GM18505 (cell line): ENCODE measurements around the gene ARRDC4.
"Not testable (repeated sequence)": the region's sequence is repeated elsewhere in the genome, so short reads cannot be mapped to it uniquely, and the experiment has no call there.

Experiments
- ATAC-seq: cut with Tn5 transposase; IDR thresholded peaks from one replicate; pipeline ENCODE4 v1.9.1; 2021; ENCODE audit not compliant: unreplicated experiment
- POLR2A ChIP-seq: IDR thresholded peaks from 4 replicates; pipeline ENCODE4 v1.6.1; 2011; ENCODE audit warnings: borderline replicate concordance; ENCODE audit not compliant: insufficient read depth, insufficient read length; ENCODE audit errors: extremely low read depth

The ARRDC4 gene

DNA sequence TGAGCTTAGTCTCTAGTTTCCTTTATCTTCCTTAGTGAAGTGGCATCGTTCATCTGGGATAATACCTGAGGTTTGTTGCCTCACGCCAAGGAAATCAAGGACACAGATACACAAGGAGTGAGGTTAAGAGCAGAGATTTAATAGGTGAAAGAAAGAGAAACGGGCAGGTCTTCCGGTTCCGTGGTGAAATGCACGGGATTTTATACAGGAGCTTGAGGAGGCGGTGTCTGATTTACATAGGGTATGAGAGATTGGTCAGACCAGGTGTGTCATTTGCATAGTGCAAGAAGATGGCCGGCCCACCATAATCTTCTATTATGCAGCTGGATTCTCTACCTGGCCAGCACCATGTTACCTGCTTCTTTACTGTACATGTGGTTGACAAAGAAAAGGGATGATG lies 17.2 kb downstream of the ARRDC4 start:
- no peak for TF ChIP-seq POLR2A
- ATAC-seq: no peak

DNA sequence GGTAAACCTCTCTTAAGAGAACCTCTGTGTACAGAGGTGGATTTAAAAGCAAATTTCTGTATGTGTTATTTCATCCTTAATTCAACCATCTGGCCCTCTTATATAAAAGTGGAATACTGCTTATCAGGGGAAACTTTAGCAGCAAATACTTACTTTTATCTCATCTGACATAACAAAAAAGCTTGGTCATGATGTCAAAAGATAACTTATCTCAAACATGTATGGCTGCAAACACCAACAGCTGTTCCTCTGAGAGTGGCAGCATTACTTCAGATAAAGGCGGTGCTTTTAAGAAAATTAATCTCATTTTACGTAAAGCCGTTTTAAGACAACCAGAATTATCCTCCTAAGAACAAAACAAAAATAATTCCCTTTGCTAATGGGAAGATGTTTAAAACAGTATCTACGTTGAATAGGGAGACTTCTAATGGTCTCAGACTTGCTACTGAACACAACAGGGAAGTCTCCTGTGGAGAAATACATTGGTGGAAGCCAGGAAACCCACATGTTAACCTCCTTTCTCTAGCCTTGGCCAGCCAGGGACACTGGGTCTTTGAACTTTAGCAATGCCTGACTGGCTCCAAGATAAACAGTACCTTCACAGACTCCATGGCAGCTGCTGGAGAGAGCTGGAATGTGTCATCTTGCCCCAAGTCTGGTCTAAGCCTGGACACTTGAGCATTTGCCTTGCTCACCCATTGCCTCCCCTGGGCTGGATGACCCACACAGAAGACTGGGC lies 18.1 kb downstream of the ARRDC4 start:
- ATAC-seq: no peak
- no peak for TF ChIP-seq POLR2A

DNA sequence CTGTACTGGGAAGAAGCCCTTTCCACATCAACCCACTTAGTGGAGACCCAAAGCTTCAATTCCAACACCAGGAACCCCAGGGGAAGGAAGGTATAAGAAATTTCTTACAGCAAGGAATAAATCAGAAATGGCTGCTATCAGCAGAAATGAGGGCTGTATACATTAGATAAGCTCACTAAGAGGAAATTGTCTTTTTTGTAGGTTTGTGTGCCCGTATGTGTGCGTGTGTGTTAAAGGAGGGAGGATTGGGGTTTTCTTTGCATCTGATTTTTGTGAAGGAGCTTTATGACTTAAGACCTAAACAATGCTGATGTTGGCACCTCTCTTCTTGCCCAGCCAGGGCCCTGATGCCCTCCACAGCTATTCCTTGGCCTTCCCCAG lies 18.6 kb downstream of the ARRDC4 start:
- no peak for TF ChIP-seq POLR2A
- no peak for ATAC-seq

DNA sequence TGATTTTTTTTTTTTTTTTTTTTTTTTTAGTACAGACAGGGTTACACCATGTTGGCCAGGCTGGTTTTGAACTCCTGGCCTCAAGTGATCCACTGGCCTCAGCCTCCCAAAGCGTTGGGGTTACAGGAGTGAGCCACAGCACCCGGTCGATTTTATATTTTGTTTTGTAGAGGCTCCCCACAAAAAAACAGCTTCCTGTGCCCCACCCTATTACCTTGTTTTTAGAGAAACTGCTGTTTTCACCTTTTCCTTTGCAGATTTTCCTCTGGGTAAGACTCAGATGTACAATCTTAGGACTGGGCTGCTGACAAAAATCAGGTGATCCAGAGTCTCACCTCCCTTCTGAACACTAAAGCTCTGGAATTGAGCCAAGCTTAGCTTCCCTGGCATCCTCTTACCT lies 20.6 kb downstream of the ARRDC4 start:
- no peak for TF ChIP-seq POLR2A
- no peak for ATAC-seq

GRCh38 chr15:97981758-97982157 lies 21.3 kb downstream of the ARRDC4 start:
- no peak for ATAC-seq
- no peak for TF ChIP-seq POLR2A

DNA sequence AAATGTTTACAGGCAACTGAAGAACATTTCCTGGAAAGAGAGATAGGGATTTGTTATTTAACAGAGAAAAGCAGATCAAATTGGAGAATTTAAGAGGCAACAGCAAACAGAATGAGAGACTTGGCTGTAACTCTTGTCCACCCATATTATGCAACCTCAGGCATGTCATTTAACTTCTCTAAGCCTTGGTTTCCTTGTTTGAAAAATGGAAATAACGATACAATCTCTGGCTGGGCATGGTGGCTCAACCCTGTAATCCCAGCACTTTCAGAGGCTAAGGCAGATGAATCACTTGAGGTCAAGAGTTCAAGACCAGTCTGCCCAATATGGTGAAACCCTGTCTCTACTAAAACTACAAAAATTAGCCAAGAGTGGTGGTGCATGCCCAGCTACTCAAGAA lies 23.7 kb downstream of the ARRDC4 start:
- ATAC-seq: no peak
- TF ChIP-seq POLR2A: no peak

GRCh38 chr15:97985979-97986378 lies 25.5 kb downstream of the ARRDC4 start:
- ATAC-seq: not testable (repeated sequence)

DNA sequence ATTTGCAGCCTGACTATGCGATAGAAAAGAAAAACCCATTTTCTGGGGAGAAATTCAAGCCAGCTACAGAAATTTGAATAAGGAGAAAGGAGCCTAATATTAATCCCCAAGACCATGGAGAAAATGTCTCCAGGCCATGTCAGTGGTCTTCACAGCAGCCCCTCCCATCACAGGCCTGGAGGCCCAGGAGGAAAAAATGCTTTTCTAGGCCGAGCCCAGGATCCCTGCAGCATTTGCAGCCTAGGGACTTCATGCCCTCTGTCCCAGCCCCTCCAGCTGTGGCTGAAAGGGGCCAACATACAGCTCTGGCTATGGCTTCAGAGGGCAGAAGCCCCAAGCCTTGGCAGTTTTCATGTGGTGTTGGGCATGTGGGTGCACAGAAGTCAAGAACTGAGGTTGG lies 26.3 kb downstream of the ARRDC4 start:
- no peak for ATAC-seq
- TF ChIP-seq POLR2A: no peak

DNA sequence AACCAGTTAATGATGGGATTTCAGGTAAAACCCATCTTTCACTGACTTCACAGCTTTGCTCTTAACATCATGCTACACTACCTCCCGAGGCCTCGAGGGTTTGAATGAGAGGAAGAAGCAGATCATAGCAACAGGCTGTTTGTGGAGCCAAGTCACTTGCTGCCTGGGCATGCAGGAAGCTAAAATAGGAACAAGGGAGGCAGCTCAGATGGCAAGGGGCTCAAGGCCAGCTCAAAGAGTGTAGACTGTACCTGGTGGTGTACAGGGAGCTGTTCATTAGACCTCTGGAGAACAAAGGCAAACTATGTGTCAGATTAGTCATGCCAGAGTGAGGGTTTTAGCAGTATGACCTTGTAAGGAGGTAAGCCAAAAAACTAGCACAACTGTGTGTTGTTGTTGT lies 28.8 kb downstream of the ARRDC4 start:
- TF ChIP-seq POLR2A: no peak
- ATAC-seq: no peak

DNA sequence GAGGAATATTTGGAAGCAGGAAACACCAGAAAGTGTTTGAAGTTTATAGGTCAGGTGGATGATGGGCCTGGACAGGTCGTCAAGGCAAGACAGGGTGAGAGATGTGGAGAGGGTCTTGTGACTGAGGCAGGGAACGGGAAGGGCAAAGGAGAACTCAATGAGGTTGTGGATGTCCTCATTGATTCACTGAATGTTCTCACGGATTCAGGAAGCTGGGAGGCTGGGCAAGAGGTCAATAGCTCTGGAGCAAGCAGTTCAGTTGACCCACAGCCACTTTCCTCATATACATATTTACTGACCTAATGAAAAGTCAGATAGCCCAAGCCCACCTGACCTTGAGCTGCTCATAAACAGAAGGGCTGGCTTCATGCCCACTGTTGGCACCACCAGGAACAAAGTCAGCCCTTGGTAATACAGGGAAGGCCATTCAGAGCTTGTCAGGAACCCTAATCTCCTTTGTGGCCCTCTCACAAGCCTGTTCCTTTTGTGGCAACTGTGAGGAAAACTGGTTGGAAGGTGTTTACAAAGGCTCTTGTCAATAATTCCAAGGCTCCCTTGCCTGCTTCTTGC lies 31.6 kb downstream of the ARRDC4 start:
- no peak for ATAC-seq
- TF ChIP-seq POLR2A: no peak

- TF ChIP-seq POLR2A: no peak
- ATAC-seq: no peak
Observed at GRCh38 chr15:97992823-97993222, 32.3 kb downstream of the ARRDC4 start.

DNA sequence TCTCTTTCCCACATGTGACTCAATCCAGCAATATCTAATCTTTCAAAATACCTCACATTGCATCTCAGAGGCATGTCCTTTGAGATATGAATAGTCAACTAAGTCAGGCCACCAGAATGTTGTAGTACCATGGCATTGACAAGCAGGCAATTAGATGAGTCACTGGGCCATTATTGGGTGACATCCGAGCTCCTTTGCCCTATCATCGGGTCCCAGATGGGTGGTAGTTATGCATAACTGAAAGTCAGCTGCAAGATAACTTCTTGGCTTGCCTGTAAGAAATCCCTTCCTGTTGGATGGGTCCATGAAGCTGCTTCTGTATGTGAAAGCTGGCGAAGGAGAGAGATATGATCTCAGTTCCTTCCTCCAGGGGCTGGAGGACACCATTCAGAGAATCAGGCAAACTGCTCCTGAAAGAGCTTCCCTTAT lies 32.8 kb downstream of the ARRDC4 start:
- TF ChIP-seq POLR2A: no peak
- no peak for ATAC-seq

- no peak for ATAC-seq
- TF ChIP-seq POLR2A: no peak
Observed at GRCh38 chr15:97994236-97994635, 33.7 kb downstream of the ARRDC4 start.

DNA sequence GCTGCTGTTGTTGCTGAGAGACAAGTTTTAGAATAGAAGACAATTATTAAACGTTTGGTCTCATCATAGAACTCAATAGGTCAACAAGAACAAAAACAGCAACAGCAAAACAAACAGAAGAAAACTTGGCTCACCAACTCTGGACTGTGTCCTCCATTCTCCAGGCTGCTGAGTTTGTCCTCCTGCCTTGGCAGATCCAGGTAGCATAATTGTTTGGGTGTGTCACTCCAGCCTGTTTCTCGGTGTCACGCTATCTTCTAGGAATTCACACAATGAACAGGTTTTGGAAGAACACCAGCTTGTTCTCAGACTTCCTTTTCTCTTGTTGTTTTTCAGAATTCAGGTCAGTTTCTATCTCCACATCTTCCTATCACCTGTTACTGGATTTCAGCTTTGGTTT lies 34.7 kb downstream of the ARRDC4 start:
- no peak for ATAC-seq

More for the DNA sequence above, 34.7 kb downstream of the ARRDC4 start:
- no peak for TF ChIP-seq POLR2A
